ENCODE data around the gene OSBPL10.

The OSBPL10 gene

DNA sequence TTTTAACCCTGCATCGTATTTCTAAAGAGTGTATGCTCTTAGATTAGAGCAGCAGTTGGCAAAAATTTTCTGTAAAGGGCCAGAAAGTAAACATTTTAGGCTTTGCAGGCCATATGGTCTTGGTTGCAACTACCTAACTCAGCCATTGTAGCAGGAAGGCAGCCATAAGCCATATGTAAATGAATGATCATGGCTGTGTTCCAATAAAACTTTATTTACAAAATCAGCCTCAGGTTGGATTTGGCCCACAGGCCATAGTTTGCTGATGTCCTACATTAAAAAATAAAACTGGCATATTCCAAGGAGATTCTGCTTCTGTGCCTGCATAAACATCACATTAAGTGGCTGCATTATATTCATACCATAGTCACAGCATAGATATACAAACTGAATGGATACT, 313.5 kb downstream of the OSBPL10 start:
- no peak for DNase-seq (ENCODE audit: low read depth in 2 of 2)

DNA sequence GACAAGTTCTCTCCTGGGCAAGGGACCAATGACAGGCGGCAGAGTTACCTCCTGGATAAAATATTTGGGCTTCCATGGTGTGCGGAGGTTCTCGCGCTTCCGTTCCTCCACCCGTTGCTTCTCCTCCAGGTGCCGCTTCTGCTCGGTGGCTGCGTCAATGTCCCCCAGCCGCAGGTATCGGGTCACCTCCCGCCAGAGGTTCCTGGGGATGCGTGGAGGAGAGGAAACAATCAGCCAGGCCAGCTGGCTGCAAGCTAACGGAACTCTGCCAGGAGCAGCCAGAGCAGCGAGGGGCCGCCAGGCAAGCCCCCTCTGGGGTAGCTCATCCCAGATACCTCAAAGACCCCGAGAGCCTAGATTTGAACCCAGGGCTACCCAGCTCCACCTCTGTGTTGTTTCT, 317.0 kb downstream of the OSBPL10 start:
- no peak for DNase-seq (ENCODE audit: low read depth in 2 of 2)

DNA sequence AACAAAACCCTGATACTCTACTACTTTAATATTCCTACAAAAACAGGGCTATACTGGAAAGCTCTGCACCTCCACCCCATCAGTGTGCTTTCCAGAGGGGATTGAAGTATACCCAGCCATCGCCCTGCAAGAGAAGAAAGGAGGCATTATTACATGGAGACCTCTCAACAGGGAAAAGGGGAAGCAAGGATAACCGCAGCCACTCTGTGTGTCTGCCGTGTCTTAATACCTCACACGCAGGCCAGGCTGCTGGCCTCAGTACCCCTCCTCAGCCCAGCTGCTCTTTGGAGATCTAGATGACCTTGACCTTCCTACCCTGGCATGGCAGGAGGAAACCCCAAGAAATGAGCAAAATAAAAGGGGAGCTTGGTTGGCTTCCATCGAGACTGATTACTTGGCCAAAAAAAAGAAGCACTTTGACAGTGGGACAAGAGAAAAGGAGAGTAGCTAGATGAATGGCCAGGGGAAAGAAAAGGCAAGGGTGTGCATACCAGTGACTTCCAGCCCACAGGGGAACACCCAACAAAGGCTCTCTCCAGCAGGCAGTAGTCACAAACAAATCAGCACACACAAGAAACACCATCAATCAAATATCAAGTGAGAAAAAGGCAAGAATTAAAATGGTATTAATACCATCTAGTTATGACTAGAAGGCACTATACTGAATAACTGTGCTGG, 318.9 kb downstream of the OSBPL10 start:
- DNase-seq (ENCODE audit: low read depth in 2 of 2), result no peak

DNA sequence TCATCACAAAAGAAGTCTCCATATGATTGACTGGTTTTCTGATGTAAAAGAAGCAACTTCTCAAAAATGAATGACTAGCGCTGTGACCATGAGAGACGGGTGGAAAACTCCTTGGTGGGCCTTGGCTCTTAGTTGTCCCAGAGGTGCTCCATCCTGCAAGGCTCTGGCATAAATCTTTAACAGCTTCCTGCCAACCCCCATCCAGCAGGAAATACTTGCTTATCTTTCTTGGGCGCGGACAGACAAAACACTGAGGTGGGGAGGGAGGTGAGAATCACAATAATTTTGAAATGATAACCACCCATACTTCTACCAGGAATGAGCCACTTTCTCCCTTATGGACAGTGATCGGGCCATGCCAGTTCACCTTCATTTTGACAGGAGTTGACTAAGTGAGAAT, 319.8 kb downstream of the OSBPL10 start:
- DNase-seq (ENCODE audit: low read depth in 2 of 2), result no peak

DNA sequence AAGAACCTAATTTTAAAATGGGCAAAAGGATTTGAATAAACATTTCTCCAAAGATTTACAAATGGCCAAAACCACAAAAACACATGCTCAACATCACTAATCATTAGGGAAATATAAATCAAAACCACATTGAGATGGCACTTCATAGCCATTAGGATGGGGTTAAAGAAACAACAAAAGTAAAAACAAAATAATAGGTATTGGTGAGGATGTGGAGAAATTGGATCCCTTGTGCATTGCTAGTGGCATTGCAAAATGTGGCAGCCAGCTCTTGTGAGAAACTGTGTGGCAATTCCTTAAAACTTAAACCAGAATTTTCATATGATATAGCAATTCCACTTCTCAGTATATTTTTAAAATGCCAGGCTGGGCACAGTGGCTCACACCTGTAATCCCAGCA, 321.8 kb downstream of the OSBPL10 start:
- DNase-seq (ENCODE audit: low read depth in 2 of 2), result no peak

DNA sequence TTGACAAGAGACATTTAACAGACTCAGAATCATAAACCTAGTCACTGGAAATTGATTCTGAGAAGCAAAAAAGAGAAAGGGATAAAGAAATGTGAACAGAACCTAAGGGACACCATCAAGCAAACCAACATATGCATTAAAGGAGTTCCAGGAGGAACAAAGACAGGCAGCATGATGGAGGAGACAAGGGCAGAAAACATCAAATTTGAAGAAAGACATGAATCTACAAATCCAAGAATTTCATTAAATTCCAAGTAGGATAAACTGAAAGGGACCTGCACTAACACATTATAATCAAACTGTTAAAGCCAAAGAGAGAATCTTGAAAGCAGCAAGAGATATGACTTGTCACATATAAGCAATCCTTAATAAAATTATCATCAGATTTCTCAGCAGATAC, 326.1 kb downstream of the OSBPL10 start:
- DNase-seq (ENCODE audit: low read depth in 2 of 2), result no peak

DNA sequence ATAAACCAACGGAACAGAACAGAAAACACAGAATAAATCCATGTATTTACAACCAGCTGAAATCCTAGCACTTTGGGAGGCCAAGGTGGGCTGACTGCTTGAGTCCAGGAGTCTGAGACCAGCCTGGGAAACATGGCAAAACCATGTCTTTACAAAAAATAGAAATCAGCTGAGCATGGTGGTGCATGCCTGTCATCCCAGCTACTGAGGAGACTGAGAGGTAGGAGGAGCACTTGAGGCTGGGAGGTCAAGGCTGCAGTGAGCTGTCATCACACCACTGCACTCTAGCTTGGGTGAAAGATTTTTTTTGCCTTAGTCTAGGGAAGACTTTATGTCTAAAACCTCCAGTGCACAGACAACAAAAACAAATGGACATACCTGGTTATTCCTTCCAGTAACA, 327.6 kb downstream of the OSBPL10 start:
- DNase-seq (ENCODE audit: low read depth in 2 of 2), result no peak

DNA sequence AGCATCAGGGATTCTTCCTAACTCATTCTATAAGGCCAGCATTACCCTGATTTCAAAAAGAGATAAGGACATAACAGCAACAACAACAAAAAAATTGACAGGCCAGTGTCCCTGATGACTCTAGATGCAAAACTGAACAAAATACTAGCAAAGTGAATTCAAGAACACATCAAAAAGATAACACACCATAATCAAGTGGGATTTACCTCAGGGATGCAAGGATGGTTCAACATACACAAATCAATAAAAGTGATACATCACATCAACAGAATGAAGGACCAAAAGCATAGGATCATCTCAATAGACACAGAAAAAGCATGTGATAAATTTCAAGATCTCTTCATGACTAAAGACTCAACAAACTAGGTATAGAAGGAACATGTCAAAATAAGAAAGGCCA, 328.8 kb downstream of the OSBPL10 start:
- no peak for DNase-seq (ENCODE audit: low read depth in 2 of 2)

DNA sequence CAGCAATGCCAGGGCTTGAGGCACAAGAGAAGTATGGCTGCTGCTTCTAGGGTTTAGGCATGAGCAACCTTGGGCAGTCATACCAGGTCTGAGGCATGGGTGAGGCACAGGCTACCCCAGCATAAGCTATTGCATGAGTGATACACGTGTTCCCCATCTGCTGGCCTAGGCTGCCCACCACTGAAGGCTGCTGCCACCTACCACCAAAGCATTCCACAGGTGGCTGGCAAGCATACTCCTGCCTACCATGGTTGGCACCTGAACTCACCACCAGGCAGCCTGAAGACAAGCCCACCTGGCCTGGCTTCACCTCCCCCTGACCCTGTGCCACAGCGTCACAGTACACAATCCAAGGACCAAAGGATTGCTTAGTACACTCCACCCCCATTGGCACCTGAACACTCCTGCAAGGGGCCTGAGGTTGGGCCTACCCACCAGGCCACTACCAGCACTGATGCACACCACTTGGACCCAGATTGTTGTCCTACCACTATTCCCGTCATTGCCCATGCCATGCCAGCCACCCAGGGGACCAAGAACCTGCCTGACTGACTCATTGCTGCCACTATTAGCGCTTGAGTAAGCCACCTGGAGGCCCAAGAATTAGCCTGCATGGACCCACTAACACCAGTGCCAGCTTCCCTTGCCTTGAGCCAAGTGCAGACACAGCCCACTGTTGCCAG, 332.6 kb downstream of the OSBPL10 start:
- no peak for DNase-seq (ENCODE audit: low read depth in 2 of 2)

DNA sequence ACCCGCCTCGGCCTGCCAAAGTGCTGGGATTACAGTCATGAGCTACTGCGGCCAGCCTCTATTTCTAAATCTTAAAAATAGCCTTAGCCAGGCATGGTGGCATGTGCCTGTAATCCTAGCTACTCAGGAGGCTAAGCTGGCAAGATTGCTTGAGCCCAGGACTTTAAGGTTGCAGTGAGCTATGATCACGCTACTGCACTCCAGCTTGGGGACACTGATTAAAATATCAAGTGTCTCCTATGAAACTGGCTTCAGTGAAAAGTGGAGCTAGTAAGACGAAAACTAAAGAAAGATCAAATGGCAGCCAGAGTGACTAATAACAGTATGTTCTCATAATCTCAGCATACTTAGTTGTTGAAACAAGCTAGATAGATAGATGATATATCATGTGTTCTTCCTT, 335.8 kb downstream of the OSBPL10 start:
- DNase-seq (ENCODE audit: low read depth in 2 of 2), result no peak

DNA sequence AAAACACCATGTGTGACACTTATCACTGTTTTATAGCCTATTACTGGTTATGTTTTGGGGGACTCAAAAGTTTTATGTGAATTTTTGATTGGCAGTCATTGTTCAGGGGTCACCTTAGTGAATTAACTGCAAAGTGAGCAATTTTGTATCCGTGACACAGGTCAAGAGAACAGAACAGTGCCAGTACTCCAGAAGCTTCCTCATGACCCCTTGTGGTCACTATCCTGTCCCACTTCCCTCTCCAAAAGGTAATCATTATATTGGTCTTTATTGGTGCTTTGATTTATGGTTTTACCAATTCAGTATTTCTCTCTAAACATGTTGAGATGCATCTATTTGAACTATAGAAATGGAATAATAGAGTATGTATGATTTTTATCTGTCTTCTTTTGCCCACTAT, 341.2 kb downstream of the OSBPL10 start:
- DNase-seq (ENCODE audit: low read depth in 2 of 2), result no peak

DNA sequence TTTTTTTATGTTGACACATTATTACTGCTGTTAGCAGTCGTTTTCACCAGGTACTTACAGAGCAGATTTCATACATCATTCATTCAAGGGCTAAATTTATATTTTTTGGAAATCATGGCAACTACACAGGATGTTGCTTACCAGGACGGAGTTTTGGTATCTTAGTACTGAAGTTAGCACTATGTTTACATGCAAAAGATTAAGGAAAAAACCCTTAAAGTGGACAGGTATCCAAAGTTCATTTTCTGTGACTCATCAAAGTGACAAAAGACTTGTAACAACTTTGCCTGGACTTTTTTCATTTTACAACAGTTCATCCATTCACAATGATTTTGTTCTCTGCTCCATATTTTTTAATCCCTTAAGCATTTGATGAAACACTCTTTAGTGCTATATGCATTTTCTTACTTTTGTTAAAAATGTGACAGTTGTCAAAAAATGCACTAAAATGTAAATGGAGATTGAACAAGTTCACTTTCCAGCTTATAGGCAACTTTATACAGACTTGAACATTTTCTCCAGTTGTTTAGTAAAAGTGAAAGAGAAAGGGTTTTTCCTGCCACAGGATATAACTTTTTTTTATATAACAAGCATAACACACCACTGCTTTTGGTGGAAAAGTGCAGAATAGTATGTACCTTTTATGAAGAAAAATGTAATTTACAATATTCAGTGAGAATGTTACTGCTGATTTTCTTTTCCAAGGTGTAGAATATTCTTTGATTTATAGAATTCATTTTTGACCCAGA, 344.2 kb downstream of the OSBPL10 start:
- DNase-seq (ENCODE audit: low read depth in 2 of 2), result no peak

DNA sequence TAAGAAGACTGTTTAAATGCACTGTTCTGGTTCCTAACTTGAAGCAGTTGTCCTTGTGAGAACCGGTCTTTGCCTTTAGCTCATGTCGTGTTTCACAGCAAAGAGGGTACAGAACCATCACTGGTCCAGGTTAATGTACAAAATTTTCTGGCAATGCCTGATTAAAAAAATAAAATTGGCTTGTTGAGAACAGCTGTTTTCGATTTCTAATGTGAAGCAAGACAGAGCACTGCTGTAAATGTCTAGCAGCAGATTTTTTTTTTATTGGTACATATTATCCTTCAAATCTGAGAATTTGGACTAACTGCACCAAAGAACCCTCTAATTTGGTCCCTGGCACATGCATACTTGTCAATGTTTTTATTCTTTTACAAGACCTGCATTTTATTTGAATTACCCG, 345.0 kb downstream of the OSBPL10 start:
- no peak for DNase-seq (ENCODE audit: low read depth in 2 of 2)

DNA sequence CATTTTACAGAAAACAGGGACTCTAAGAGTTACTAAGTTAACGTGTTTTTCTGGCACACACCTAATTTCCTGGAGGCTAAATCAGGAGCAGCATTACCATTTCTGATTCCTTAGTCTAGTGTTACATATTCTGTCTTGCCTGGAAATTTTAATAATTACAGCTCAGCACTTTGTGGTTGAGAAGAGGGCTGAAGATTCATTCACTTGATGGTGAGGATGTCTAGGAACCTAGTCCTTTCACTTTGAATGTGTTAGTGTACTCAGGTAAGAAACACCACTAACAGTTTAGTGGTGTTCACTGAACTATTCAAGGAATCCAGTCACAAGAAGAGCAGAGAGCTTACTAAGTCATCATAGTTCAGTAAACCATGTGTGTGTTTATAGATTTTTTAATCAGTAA, 345.5 kb downstream of the OSBPL10 start:
- DNase-seq (ENCODE audit: low read depth in 2 of 2), result no peak

DNA sequence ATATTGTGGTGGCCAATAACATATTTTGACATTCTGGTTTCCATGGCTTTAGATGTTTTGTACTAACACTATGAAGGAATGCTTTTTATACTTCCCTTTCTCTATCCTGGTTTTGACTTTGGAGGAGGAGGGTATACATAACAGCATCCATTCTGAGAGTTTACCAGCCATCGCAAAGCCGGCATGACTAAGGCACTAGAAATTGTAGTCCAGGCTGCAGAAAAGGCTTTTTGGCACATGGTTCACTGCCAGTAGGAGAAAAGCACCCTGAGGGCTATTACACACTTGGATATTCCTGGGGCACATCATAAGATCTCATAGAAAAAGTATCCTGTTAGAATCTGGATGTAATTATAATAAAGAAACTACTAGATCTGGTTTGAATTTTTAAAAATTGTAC, 346.6 kb downstream of the OSBPL10 start:
- no peak for DNase-seq (ENCODE audit: low read depth in 2 of 2)

DNA sequence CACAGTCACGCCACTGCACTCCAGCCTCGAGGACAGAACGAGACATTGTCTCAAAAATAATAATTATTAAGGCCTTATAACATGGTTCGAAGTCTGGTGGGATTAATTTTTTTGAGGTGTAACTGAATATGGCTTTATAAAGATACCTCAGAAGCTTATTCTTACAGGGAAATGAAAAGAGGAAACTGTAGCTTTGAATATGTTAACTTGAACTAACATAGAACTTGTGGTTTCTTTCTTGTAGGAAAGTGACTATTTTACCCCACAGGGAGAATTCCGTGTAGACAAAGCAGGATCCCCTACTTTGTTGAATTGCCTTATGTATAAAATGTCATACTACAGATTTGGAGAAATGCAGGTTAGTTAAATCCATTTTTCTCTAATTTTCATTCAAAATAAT, 352.0 kb downstream of the OSBPL10 start:
- no peak for DNase-seq (ENCODE audit: low read depth in 2 of 2)

DNA sequence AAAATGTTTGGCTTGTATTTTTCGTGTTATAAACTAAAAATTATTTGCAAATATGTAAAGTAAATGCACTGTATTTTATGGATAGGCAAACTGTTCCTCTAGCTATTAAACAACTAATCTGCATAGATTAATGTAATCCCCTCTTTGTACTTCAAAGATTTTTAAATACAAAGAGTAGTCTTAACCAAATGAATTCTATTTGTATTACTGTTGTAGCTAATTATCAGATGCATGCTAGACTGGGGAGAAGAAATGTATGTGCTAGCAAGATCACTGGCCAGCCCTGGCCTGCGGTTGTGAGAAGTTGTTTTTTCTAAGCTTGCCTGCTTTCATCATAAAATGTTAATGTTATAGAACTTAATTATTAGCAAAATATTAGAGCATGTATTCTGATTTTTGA, 355.7 kb downstream of the OSBPL10 start:
- no peak for DNase-seq (ENCODE audit: low read depth in 2 of 2)

DNA sequence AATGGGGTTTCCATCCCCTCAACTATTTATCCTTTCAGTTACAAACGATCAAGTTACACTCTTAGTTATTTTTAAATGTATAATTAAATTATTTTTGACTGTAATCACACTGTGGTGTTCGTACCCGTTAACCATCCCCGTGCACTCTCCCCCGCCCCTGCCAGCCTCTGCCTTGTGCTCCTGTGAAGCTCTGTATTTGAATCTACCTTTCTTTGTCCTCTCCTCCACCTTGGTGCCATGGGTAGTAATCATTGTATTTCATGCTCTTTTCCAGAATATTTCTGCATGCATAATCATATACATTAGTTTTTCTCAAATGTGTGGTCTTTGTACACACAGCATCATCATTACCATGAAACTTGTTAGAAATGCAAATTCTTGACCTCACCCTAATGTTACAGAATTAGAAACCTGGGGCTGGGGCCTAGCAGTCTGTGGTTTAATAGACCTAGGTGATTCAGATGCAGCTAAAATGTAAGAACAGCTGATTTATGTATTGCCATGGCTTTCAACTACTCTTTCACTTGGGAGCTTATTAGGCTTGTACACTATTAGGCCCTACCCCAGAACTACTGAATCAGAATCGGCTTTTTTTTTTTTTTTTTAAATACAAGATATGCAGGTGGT, 356.9 kb downstream of the OSBPL10 start:
- DNase-seq (ENCODE audit: low read depth in 2 of 2), result no peak

DNA sequence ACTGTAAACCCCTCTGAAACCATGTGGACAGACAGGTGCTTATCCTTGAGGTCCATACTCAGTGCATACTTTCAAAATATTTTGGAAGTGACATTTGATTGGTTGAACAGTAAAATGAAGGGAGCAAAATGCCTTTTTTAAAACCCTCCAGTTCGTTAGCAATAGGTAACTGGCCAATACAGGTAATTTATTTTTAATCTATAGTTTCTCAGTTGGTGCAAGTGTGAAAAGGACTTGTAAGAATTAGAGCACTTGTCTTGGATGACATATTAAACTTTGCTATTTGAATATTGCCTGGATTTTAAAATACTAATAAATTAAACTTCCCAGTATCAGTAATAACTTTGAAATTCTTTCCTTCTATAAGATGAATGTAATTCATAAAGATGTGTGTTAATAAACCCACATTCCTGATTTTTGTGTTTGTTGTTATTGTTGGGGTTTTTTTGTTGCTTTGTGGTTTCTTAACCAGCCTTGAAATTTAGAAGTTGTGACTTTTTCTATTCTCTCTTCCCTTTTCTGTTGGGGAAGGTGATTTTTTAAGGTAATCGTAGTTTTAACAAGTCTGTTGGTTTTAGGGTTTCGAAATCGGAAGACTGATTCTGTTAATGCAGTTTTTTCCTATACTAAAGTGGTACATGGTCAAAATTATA, 358.3 kb downstream of the OSBPL10 start:
- DNase-seq (ENCODE audit: low read depth in 2 of 2), result no peak

DNA sequence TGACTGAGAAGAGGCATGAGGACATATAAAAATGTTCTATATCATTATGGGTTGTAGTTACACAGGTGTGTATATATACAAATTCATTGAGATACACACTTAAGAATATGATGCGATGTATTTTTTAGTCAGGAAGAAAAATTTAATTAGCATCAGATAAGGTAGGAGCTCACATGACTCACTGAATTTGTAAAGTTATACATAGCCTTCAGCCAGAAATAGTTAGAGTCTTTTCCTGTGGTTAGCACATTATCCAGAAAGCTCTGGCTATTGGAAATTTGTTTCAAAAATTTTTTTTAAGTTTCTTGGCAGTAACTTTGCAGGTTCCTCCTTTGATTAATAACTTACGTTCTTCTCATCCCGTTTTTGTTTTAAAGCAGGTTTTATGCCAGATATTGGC, 359.7 kb downstream of the OSBPL10 start:
- no peak for DNase-seq (ENCODE audit: low read depth in 2 of 2)

DNA sequence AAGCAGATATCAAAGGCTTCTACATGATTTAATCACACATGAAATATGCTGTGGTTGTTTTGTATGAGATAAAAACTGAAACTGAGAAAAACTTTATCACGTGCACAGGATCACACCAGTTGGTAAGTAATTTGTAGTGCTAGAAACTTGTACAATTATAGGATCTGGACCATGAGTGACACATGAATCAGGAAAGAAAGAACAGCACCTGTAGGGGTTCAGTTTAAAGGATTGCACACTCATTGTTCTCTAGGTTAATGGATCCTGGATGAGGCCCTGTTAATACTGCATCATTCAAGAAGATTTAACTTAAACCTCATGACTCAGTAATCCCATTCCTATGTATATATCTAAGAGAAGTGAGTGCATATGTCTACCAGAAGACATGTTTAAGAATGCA, 360.4 kb downstream of the OSBPL10 start:
- no peak for DNase-seq (ENCODE audit: low read depth in 2 of 2)

DNA sequence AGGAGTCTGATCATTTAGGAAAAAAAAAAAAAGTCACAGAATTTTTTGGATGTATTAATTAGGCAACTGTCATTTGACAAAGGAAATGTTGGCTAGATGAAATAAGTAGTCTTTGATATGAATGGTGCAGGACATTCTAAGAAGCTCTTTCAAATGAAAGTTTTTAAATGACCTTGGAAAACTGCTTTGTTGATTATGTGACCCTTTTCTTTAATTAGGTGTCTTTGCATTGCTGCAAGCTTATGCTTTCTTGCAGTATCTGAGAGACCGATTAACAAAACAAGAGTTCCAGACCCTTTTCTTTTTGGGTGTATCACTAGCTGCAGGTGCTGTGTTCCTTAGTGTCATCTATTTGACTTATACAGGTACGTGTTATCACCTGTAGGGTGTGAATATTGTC, 364.4 kb downstream of the OSBPL10 start:
- no peak for DNase-seq (ENCODE audit: low read depth in 2 of 2)

Data from activated CD8-positive, alpha-beta memory T cell treated with anti-CD3 and anti-CD28 coated beads for 4 hours (primary cell).